Rectal smooth muscle tissue (tissue), 1 donor: ENCODE measurements around the gene TMUB1.
A peak's percentile ranks its signal among the peaks of the same experiment; 100 is the strongest.

Experiments used
- H3K27ac ChIP-seq: one replicate; pipeline ENCODE4 v1.7.0; 2013; ENCODE audit warnings: low read depth, low read length, inconsistent platforms
- H3K27me3 ChIP-seq: one replicate; pipeline ENCODE4 v1.7.0; 2013; ENCODE audit warnings: low read length; ENCODE audit not compliant: control insufficient read depth, insufficient read depth
- H3K36me3 ChIP-seq: one replicate; pipeline ENCODE4 v1.7.0; 2013; ENCODE audit warnings: low read length; ENCODE audit not compliant: control insufficient read depth, insufficient read depth
- H3K4me1 ChIP-seq: one replicate; pipeline ENCODE4 v1.7.0; 2013; ENCODE audit warnings: low read length; ENCODE audit not compliant: control insufficient read depth, insufficient read depth
- H3K4me3 ChIP-seq: one replicate; pipeline ENCODE4 v1.7.0; 2013; ENCODE audit warnings: low read length
- H3K9ac ChIP-seq: one replicate; pipeline ENCODE4 v1.7.0; 2013; ENCODE audit warnings: low read length

TMUB1 gene

GRCh38 chr7:151125846-151126481, 42.7 kb upstream of the TMUB1 start:
- H3K4me3 ChIP-seq, result peak overlapping the region; percentile 19
- no peaks in the 10 kb centered on the region for H3K27me3 ChIP-seq
- H3K36me3 ChIP-seq, result peaks cover 29% of the 10 kb centered on the region
- H3K4me1 ChIP-seq, result no peaks in the 10 kb centered on the region
- H3K27ac ChIP-seq, result no peak overlapping the region
- no peak overlapping the region for H3K9ac ChIP-seq

GRCh38 chr7:151125470-151125845, 42.2 kb upstream of the TMUB1 start:
- Histone ChIP-seq H3K4me3 (peak overlapping the region; percentile 19), H3K4me1 (no peaks in the 10 kb centered on the region), H3K27ac (no peak overlapping the region), H3K9ac (no peak overlapping the region), H3K36me3 (peaks cover 28% of the 10 kb centered on the region), H3K27me3 (no peaks in the 10 kb centered on the region)

GRCh38 chr7:151124899-151125399, 41.7 kb upstream of the TMUB1 start:
- peaks cover 29% of the 10 kb centered on the region for H3K36me3 ChIP-seq
- no peaks in the 10 kb centered on the region for H3K27me3 ChIP-seq
- H3K27ac ChIP-seq, result no peak overlapping the region
- H3K9ac ChIP-seq, result no peak overlapping the region
- H3K4me3 ChIP-seq, result peak overlapping the region; percentile 19
- H3K4me1 ChIP-seq, result no peaks in the 10 kb centered on the region

- H3K36me3 ChIP-seq, result peaks cover 30% of the 10 kb centered on the region
- no peaks in the 10 kb centered on the region for H3K4me1 ChIP-seq
- H3K4me3 ChIP-seq, result no peak overlapping the region
- H3K9ac ChIP-seq, result no peak overlapping the region
- H3K27ac ChIP-seq, result no peak overlapping the region
- H3K27me3 ChIP-seq, result no peaks in the 10 kb centered on the region
These were observed 41.2 kb upstream of the TMUB1 start for GRCh38 chr7:151124481-151124880.

GRCh38 chr7:151123822-151124464, 40.6 kb upstream of the TMUB1 start:
- Histone ChIP-seq H3K36me3 (peaks cover 33% of the 10 kb centered on the region), H3K27ac (no peak overlapping the region), H3K4me1 (no peaks in the 10 kb centered on the region), H3K27me3 (no peaks in the 10 kb centered on the region), H3K9ac (no peak overlapping the region), H3K4me3 (no peak overlapping the region)

- no peak overlapping the region for H3K4me3 ChIP-seq
- no peaks in the 10 kb centered on the region for H3K4me1 ChIP-seq
- H3K9ac ChIP-seq, result no peak overlapping the region
- peaks cover 31% of the 10 kb centered on the region for H3K36me3 ChIP-seq
- H3K27me3 ChIP-seq, result no peaks in the 10 kb centered on the region
- H3K27ac ChIP-seq, result no peak overlapping the region
These were observed 40.0 kb upstream of the TMUB1 start for GRCh38 chr7:151123158-151123821.

GRCh38 chr7:151122796-151123157, 39.5 kb upstream of the TMUB1 start:
- no peak overlapping the region for H3K27ac ChIP-seq
- H3K9ac ChIP-seq, result no peak overlapping the region

GRCh38 chr7:151122276-151122675, 39.0 kb upstream of the TMUB1 start:
- Histone ChIP-seq H3K27me3 (no peaks in the 10 kb centered on the region), H3K9ac (no peak overlapping the region), H3K27ac (no peak overlapping the region), H3K4me3 (no peak overlapping the region), H3K4me1 (no peaks in the 10 kb centered on the region), H3K36me3 (peaks cover 27% of the 10 kb centered on the region)

More at GRCh38 chr7:151122796-151123157, 39.5 kb upstream of the TMUB1 start:
- Histone ChIP-seq H3K27me3 (no peaks in the 10 kb centered on the region), H3K4me3 (no peak overlapping the region), H3K4me1 (no peaks in the 10 kb centered on the region), H3K36me3 (peaks cover 27% of the 10 kb centered on the region)

GRCh38 chr7:151121380-151122170, 38.3 kb upstream of the TMUB1 start:
- H3K4me1 ChIP-seq, result no peaks in the 10 kb centered on the region
- no peak overlapping the region for H3K4me3 ChIP-seq
- peaks cover 27% of the 10 kb centered on the region for H3K36me3 ChIP-seq
- H3K27me3 ChIP-seq, result no peaks in the 10 kb centered on the region
- H3K9ac ChIP-seq, result no peak overlapping the region
- H3K27ac ChIP-seq, result no peak overlapping the region

GRCh38 chr7:151120896-151121295, 37.6 kb upstream of the TMUB1 start:
- no peak overlapping the region for H3K4me3 ChIP-seq
- H3K36me3 ChIP-seq, result peaks cover 27% of the 10 kb centered on the region
- H3K9ac ChIP-seq, result no peak overlapping the region
- H3K4me1 ChIP-seq, result no peaks in the 10 kb centered on the region
- H3K27me3 ChIP-seq, result no peaks in the 10 kb centered on the region
- H3K27ac ChIP-seq, result no peak overlapping the region

- no peaks in the 10 kb centered on the region for H3K27me3 ChIP-seq
- H3K4me3 ChIP-seq, result no peak overlapping the region
- H3K36me3 ChIP-seq, result peaks cover 27% of the 10 kb centered on the region
- no peaks in the 10 kb centered on the region for H3K4me1 ChIP-seq
- H3K27ac ChIP-seq, result no peak overlapping the region
- no peak overlapping the region for H3K9ac ChIP-seq
These were observed 36.6 kb upstream of the TMUB1 start for GRCh38 chr7:151119902-151120301.

GRCh38 chr7:151119055-151119415, 35.7 kb upstream of the TMUB1 start:
- H3K36me3 ChIP-seq, result peaks cover 27% of the 10 kb centered on the region
- H3K4me3 ChIP-seq, result no peak overlapping the region
- no peak overlapping the region for H3K9ac ChIP-seq
- peaks cover 3% of the 10 kb centered on the region for H3K4me1 ChIP-seq
- H3K27ac ChIP-seq, result no peak overlapping the region
- peaks cover 2% of the 10 kb centered on the region for H3K27me3 ChIP-seq
